GM21423 (cell line): ENCODE results near the gene C13orf46.

ENCODE experiments used
- ATAC-seq: cut with Tn5 transposase; IDR thresholded peaks from one replicate; pipeline ENCODE4 v1.9.1; 2021; ENCODE audit warnings: mild to moderate bottlenecking, moderate library complexity; ENCODE audit not compliant: unreplicated experiment

Gene C13orf46

GRCh38 chr13:113927661-113928581, 46.0 kb downstream of the C13orf46 start:
- ATAC-seq = no peak

DNA sequence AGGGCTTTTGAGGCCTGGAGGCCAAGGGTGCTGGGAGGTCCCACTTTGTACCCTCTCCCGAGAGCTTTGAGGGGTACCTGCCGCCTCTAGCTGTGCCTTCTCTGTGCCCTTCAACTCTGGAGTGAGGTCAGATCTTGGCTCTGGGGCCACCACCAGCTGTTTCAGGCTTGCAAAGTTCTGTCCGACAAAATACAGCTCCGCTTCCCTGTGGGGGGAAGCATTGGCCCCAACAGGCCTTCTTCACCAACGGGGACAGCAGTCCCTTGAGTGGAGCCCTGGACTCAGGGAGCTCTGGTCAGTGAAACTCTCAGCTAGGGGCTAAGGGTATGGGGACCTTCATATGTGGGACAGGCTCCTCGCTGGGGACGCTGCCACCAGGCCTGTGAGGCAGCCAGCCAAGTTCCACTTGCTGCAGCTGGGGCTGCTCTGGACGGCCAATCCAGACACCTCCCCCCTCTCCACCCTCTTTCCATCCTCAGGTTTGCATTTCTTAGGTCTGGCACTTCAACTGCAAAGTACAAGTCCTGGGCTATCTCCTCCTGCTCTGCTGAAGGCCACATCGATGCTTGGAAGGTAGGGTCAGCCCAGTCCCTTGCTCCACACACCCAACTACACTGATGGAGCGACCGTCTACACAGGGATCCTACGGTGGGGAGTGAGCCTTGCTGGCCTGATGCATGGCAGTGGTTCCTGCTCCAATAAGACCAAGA, 46.8 kb downstream of the C13orf46 start:
- no peak for ATAC-seq

DNA sequence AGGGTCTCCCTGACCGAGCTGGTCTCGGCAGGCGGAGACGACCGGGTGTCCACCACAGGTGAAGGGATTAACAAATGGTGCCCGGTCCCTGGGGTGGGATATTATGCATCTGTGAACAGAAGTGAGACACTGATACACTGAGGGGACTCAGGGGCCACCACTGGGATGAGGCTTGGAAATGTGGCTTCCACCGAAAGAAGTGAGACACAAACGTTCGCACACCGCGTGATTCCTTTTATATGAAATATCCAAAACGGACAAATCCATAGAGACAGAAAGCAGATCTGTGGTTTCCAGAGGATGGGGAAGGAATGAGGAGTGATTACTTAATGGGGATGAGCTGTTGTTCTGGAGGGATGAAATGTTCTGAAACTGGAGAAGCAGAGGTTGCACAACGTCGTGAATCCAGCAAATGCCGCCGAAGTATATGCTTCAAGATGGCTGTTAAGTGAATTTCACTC, 47.5 kb downstream of the C13orf46 start:
- no peak for ATAC-seq

DNA sequence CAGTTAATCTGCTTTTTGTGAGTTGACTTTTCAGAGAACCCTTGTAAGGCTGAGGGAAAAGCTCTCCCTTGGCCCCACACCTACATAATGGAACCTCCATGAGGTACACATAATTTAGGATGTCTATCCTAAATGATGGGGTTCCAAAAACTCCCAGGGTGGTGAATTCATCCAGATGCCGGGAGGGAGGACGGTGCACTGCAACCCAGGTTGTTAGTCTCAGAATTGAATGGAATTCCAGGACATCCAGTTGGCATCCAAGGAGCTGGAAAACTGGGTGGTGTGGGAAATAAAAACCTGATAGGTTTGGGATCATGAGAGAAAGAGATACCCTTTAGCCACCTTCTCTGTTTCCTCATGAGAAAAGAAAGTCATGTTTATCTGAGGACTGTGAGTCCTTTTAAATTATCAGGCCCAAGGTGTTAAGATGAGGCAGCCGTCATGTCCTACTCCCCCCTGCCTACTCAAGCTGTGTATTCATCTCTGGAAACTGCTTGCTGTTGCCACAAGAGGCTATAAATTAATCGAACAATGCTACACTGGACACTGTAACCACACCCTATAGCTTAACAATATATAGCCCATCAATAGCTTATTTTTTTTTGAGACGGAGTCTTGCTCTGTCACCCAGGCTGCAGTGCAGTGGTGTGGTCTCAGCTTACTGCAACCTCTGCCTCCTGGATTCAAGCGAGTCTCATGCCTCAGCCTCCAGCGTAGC, 49.5 kb downstream of the C13orf46 start:
- no peak for ATAC-seq

GRCh38 chr13:113923376-113924063, 50.4 kb downstream of the C13orf46 start:
- no peak for ATAC-seq

DNA sequence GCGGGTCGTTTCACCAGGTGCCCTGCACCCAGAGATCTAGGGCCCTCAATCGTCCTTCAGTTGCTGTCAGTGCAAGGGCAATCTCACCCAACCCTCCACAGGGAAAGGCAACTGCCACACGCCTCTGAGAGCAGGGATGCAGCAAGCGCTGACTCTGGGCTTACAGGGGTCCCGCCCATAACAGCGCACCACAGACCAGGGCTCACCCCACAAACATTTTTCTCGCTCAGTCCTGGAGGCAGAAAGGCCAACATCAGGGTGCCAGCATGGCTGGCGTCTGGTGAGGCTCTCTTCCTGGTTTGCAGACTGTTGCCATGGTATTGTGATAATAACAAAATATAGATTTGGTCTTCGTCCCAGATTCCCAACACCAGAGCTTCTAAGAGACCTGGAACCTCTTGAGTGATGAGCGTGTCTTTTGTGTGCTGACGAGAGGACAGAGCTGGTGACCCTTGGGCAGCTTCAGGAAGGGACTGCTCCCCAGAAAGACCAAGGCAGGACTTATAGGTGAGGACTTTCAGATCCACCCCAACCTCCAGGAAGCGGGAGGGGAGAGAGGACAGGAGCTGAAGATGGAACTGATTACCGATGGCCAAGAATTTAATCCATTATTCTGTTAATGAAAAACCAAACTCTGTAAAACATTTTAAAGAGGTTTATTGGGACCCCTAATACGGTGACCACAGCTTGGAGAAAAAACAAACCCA, 51.3 kb downstream of the C13orf46 start:
- ATAC-seq = no peak

DNA sequence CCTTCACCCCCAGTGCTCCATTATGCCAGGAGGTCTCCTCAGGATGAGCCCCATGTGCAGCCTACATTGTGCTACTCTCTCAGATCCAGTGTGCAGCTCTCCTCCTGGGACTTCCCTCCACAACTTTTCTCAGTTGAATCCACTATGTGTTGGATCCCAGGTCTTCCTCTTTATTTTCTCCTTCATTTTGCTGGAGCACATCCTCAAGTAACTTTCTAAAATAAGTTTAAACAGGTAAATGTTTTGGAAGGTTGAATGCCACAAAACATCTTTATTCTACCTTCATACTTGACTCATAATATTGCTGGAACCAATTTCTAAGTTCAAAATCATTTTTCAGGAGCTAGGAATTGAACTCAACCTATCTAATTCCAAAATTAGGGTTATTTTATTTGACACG, 52.1 kb downstream of the C13orf46 start:
- no peak for ATAC-seq

DNA sequence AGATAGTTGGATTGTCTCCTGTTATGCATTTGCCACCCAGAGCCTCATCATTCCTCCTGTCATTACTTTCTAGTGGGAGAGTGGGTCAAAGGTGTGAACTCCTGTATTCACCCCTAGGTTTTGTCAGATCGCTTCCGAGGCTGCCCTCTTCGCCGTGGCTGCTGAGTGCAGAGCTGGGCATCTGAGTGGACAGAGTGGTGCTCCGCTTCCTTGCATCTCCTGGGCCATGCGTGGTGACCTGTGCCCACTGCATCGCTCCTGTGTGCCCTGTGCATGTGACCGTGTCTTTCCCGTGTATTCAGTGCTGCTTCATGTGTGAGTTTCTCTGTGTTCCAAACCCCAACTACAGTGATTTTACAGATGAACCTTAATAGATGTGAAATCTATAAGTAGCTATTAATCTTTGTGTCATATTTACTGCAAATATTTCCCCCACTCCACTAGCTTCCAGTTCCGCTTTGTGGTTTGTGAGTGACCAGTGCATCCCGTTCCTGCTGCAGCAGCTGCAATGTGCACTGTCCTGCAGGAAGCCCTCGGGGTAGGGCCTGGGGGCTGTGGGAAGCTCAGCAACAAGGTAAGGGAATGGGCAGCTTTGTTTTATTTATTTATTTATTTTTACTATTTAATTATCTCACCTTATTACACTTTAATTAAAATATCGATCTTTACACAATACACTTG, 53.1 kb downstream of the C13orf46 start:
- no peak for ATAC-seq

DNA sequence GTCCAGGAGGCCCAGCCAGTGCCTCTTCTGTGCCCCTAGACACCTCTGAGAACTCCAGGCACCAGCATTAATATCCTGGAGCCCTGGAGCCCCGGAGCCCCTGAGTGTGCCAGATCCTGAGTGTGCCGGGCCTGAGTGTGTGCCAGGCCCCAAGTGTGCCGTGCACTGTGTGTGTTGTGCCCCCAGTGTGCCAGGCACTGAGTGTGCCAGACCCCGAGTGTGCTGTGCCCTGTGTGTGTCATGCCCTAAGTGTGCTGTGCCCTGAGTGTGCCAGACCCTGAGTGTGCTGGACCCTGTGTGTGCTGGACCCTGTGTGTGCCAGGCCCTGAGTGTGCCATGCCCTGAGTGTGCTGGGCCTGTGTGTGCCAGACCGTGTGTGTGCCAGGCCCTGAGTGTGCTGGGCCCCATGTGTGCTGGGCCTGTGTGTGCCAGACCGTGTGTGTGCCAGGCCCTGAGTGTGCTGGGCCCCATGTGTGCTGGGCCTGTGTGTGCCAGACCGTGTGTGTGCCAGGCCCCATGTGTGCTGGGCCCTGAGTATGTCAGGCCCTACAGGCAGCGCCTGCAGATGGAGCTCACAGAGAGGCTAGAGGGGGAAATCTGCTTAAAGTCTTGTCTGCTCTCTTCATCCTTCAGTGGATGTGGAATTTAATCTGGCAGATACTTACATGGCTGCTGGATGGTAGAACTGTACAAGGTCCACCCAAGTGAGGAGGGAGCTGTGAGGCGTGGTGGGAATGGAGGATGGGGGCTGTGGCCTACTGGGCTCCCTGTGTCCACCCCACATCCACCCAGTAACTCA, 53.9 kb downstream of the C13orf46 start:
- no peak for ATAC-seq

GRCh38 chr13:113918981-113919701, 54.7 kb downstream of the C13orf46 start:
- no peak for ATAC-seq

DNA sequence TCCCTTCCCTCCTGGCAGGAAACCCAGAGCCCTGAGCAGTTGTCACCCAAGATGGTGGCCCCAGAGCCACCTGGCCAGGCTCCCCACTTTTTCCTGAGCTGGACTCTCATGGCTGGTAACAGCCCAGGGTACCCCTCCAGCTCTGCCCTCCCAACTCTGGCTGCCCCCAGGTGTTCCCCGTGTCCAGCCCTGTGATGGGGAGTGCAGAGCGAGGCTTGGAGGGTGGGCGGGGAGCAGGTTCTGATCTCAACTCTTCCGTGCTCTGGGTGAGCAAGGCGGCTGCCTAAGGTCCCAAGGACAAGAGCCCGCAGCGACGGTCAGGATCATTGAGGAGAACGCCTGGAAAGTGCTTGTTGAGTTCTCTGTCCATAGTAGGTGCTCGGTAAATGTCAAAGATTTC, 55.3 kb downstream of the C13orf46 start:
- ATAC-seq = no peak

DNA sequence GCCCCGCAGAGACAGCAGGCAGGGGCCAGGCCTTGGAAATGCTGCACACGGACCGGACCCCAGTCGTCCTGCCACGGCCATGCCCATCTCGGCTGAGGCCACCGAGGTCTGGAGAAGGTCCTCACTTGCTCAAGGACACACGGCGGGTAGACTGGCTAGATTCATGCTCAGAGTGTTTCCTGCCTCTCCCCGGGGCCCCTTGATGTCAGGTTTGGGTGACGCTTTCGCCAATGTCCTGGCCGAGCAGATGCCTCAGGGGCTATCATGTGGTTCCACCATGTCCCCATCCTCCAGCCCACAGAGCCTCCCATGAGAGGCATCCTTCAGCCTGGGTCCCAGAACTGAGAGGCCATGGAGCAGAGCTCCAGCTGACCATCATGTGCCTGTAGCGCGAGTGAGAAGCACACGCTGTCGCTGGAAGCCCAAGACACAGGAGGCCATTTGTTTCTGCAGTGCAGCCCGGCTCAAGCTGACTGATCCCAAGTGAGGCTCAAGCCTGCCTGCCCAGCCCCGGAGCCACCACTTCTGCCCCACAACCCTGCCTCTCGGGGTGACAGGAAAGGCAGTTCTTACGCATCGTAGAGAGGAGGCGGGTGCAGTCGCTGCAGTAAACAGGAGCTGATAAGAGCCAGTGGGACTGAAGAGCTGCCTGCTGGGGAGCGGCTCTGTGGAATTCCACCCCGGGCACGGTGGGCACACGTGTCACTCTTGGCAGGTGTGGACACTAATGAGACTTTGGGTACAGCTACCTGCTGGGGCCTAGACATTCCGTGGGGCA, 56.1 kb downstream of the C13orf46 start:
- no peak for ATAC-seq

- ATAC-seq = no peak
Observed at GRCh38 chr13:113917096-113917495, 56.8 kb downstream of the C13orf46 start.

DNA sequence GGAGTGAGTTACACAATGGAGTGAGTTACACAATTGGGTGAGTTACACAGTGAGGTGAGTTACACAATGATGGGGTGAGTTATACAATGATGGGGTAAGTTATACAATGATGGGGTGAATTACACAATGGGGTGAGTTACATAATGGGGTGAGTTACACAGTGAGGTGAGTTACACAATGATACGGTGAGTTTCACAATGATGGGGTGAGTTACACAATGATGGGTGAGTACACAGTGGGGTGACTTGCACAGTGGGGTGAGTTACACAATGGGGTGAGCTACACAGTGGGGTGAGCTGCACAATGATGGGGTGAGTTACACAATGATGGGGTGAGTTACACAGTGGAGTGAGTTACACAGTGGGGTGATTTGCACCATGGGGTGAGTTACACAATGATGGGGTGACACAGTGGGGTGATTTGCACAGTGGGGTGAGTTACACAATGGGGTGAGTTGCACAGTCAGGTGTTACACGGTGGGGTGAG, 57.5 kb downstream of the C13orf46 start:
- no peak for ATAC-seq

DNA sequence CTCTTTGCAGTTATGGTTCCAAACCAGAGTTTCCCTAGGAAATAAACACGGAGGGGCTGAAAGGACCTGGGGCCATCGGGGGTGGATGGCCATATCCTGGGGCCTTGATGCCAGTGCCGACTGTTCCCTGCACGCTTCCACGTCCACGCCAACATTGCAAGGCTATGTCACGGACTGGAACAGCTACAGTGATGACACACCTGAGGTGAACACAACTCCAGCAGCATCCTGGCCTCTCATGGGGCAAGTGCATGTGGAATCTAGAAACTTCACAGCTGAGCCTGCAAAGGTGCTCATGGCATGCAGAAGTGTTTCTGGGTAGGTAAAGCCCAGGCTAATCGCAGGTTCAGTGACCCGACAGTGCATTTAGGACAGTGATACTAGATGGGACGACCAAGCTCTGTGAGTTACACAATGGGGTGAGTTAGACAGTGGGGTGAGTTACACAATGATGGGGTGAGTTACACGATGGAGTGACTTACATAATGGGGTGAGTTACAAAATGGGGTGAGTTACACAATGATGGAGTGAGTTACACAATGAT, 58.0 kb downstream of the C13orf46 start:
- no peak for ATAC-seq

- no peak for ATAC-seq
Observed at GRCh38 chr13:113915012-113915763, 58.7 kb downstream of the C13orf46 start.
